PC-3 (cell line): ENCODE data around the gene TGFBR3. TPM values are rescaled to one million over a fixed set of nuclear protein-coding genes. Genes with fewer than 3 reads are reported as not detected.

Experiments used
- ATAC-seq: fragments of 200-7000 bp; cut with Tn5 transposase; 2 replicates; pipeline ENCODE4 v1.9.1; 2020; ENCODE audit warnings: mild to moderate bottlenecking, moderate library complexity
- BruUV-seq: library from RNA; stranded (reverse); fragments of 400-500 nt; replicated peaks from 2 replicates; lab custom pipeline; 2021; lab: Mats Ljungman, UMichigan
- CTCF ChIA-PET: fragments of 300-600 bp; sonication (Branson Sonifier 250); formaldehyde crosslinking; loops from one replicate; lab custom pipeline; 2022; ENCODE audit warnings: antibody characterized with exemption; lab: Charles Lee
- POLR2A ChIA-PET: fragments of 300-600 bp; sonication (Branson Sonifier 250); formaldehyde crosslinking; loops from one replicate; lab custom pipeline; 2022; ENCODE audit warnings: antibody characterized with exemption; ENCODE audit not compliant: unreplicated experiment; lab: Charles Lee
- DNase-seq: peaks from one replicate; pipeline ENCODE4 v3.0.0-alpha.2; 2015
- H2AFZ ChIP-seq: fragments of 300-600 bp; sonication (generic); 2 replicates; pipeline ENCODE4 v1.6.0; 2016; ENCODE audit warnings: antibody characterized with exemption, low read length
- H3F3A ChIP-seq: fragments of 300-600 bp; sonication (generic); one replicate; pipeline ENCODE4 v1.6.0; 2017; ENCODE audit warnings: antibody characterized with exemption, low read length, control low read depth, mild to moderate bottlenecking; ENCODE audit not compliant: unreplicated experiment
- H3K27ac ChIP-seq: fragments of 300-600 bp; sonication (generic); 2 replicates; pipeline ENCODE4 v1.5.1; 2016; ENCODE audit warnings: mild to moderate bottlenecking, low read length
- H3K27me3 ChIP-seq: fragments of 300-600 bp; sonication (generic); 2 replicates; pipeline ENCODE4 v1.6.1; 2016; ENCODE audit warnings: low read length, mixed read lengths
- H3K36me3 ChIP-seq: fragments of 300-600 bp; sonication (generic); 2 replicates; pipeline ENCODE4 v1.6.1; 2016; ENCODE audit warnings: low read depth, mixed run types, low read length, mixed read lengths
- H3K4me1 ChIP-seq: fragments of 300-600 bp; sonication (generic); 2 replicates; pipeline ENCODE4 v1.5.1; 2016; ENCODE audit warnings: low read length; ENCODE audit not compliant: insufficient read depth
- H3K4me2 ChIP-seq: fragments of 300-600 bp; sonication (generic); 2 replicates; pipeline ENCODE4 v1.6.0; 2016; ENCODE audit warnings: low read length
- H3K4me3 ChIP-seq: fragments of 300-600 bp; sonication (generic); 2 replicates; pipeline ENCODE4 v1.5.1; 2016; ENCODE audit warnings: mild to moderate bottlenecking, low read length, mixed read lengths
- H3K79me2 ChIP-seq: fragments of 300-600 bp; sonication (generic); 2 replicates; pipeline ENCODE4 v1.6.1; 2017; ENCODE audit warnings: low read length, mixed read lengths
- H3K9ac ChIP-seq: fragments of 300-600 bp; sonication (generic); 2 replicates; pipeline ENCODE4 v1.6.0; 2016; ENCODE audit warnings: mild to moderate bottlenecking, low read length
- H3K9me2 ChIP-seq: fragments of 300-600 bp; sonication (generic); replicated peaks from 2 replicates; pipeline ENCODE4 v1.6.1; 2016; ENCODE audit warnings: mixed run types, low read length, mixed read lengths
- H3K9me3 ChIP-seq: fragments of 300-600 bp; sonication (generic); 2 replicates; pipeline ENCODE4 v1.6.1; 2016; ENCODE audit warnings: low read length, mixed read lengths
- H4K20me1 ChIP-seq: fragments of 300-600 bp; sonication (generic); 2 replicates; pipeline ENCODE4 v1.6.1; 2016; ENCODE audit warnings: low read length, mixed read lengths
- CTCF ChIP-seq: fragments of 300-600 bp; sonication (generic); conservative IDR thresholded peaks from 2 replicates; pipeline ENCODE4 v1.5.1; 2017; ENCODE audit warnings: antibody characterized with exemption, low read depth, mild to moderate bottlenecking, low read length
- EZH2 ChIP-seq: fragments of 300-600 bp; sonication (generic); IDR thresholded peaks from one replicate; pipeline ENCODE4 v1.6.1; 2017; ENCODE audit warnings: antibody characterized with exemption, mild to moderate bottlenecking, low read length; ENCODE audit not compliant: unreplicated experiment
- EZH2phosphoT487 ChIP-seq: fragments of 300-600 bp; sonication (generic); IDR thresholded peaks from 2 replicates; pipeline ENCODE4 v1.6.1; 2018; ENCODE audit warnings: mild to moderate bottlenecking, antibody characterized with exemption, low read length, borderline replicate concordance
- intact Hi-C: fragments of 100-400 bp; cut with micrococcal nuclease; formaldehyde crosslinking; loops from 2 replicates; pipeline ENCODE4 v1.9.0; 2023
- total RNA-seq: library from RNA; depleted of rRNA; stranded (reverse); fragments of >200 nt; gene quantifications from 2 replicates; pipeline ENCODE4 v1.2.3, GENCODE V29; 2014

Gene TGFBR3
- total RNA-seq, 1 experiment from 2014 or later, result 2.8 TPM

GRCh38 chr1:91746728-91747338, 139.1 kb downstream of the TGFBR3 start:
- Histone ChIP-seq H3K9me2 (no peaks in the 10 kb centered on the region), H3K4me1 (peaks cover 5% of the 10 kb centered on the region; the same call in 1 of the 2 replicates), H3K9ac (no peak overlapping the region), H3K79me2 (no peaks in the 10 kb centered on the region), H3K27ac (no peak overlapping the region), H3K4me2 (no peak overlapping the region), H3K4me3 (no peak overlapping the region), H3K9me3 (0 out of 2 replicates have a peak, but pooled peaks cover 7% of the 10 kb centered on the region), H3K36me3 (peaks cover 2% of the 10 kb centered on the region; the same call in 1 of the 2 replicates), H3F3A (no peaks in the 10 kb centered on the region), H2AFZ (no peak overlapping the region), H3K27me3 (no peaks in the 10 kb centered on the region), H4K20me1 (no peaks in the 10 kb centered on the region)
- ChIA-PET CTCF (no interaction called here), POLR2A (no interaction called here)
- no peak for ATAC-seq
- DNase-seq, result no peak
- intact Hi-C loops, result no loop called here
- no TSS peak for BruUV-seq
- TF ChIP-seq EZH2, result no peak
- no peak for TF ChIP-seq EZH2phosphoT487
- no peak for TF ChIP-seq CTCF

- Histone ChIP-seq H3K9me3 (0 out of 2 replicates have a peak, but pooled peaks cover 7% of the 10 kb centered on the region), H3K27me3 (no peaks in the 10 kb centered on the region), H3F3A (no peaks in the 10 kb centered on the region), H4K20me1 (no peaks in the 10 kb centered on the region), H3K27ac (no peak overlapping the region), H2AFZ (no peak overlapping the region), H3K79me2 (no peaks in the 10 kb centered on the region), H3K4me2 (no peak overlapping the region), H3K9me2 (no peaks in the 10 kb centered on the region), H3K9ac (no peak overlapping the region), H3K4me3 (no peak overlapping the region), H3K36me3 (peaks cover 2% of the 10 kb centered on the region; the same call in 1 of the 2 replicates), H3K4me1 (peaks cover 9% of the 10 kb centered on the region; the same call in 1 of the 2 replicates)
- POLR2A ChIA-PET, result no interaction called here
- CTCF ChIA-PET, result no interaction called here
- TF ChIP-seq EZH2 (no peak), EZH2phosphoT487 (no peak), CTCF (no peak)
- ATAC-seq (no peak), DNase-seq (no peak)
- intact Hi-C loops, result no loop called here
- BruUV-seq, result no TSS peak
Observed at GRCh38 chr1:91745640-91746373, 140.1 kb downstream of the TGFBR3 start.
